Measurements from ENCODE around the gene MRPL52.

DNA sequence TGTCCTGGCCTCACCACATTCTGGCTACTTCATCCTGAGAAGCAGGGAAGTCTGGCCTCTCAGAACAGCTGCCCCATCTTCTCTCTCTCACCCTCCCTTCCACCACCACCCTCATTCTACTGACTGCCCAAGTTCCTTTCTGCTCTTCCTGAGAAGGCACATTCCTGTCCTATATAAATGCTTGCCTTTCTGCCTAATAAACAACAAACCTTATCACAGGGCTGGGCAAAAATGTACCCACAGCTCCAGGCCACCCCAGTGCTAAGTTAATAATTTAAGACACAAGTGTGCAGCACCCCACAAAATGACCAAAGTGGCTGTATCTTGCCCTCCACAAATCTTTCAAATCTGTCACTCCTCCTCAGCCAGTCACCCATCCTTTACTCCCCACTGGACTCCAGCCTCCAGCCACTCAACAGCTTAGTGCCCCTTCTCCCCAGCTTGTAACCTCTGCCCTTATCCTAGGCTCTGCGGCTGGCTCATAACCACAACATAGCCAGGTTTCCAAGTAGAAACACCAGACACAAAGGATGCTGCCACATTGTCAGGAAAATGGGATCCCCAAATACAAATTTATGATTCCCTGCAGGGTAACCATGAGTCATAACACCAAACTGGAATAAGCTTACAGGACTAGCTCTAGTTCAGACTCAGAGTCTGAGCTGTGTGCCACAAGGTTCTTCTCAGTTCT lies 48.2 kb upstream of the MRPL52 start:
- TF ChIP-seq SOX13 (IDR thresholded peaks at IDR 0.05), result no peak
- TF ChIP-seq SOX13 (CRISPR knock-in tag; conservative IDR thresholded peaks at IDR 0.05 in 1 of 2, IDR thresholded peaks at IDR 0.05 in 1 of 2), result no peak
- TF ChIP-seq, protein P1, sequence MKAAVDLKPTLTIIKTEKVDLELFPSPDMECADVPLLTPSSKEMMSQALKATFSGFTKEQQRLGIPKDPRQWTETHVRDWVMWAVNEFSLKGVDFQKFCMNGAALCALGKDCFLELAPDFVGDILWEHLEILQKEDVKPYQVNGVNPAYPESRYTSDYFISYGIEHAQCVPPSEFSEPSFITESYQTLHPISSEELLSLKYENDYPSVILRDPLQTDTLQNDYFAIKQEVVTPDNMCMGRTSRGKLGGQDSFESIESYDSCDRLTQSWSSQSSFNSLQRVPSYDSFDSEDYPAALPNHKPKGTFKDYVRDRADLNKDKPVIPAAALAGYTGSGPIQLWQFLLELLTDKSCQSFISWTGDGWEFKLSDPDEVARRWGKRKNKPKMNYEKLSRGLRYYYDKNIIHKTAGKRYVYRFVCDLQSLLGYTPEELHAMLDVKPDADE (CRISPR knock-in tag; IDR thresholded peaks at IDR 0.05), result no peak
- no peak for TF ChIP-seq SMARCC2 (IDR thresholded peaks at IDR 0.05)
- no peak for TF ChIP-seq HOXA3 (CRISPR knock-in tag; IDR thresholded peaks at IDR 0.05)
- TF ChIP-seq ZSCAN30 (CRISPR knock-in tag; IDR thresholded peaks at IDR 0.05), result no peak
- TF ChIP-seq, protein P2, sequence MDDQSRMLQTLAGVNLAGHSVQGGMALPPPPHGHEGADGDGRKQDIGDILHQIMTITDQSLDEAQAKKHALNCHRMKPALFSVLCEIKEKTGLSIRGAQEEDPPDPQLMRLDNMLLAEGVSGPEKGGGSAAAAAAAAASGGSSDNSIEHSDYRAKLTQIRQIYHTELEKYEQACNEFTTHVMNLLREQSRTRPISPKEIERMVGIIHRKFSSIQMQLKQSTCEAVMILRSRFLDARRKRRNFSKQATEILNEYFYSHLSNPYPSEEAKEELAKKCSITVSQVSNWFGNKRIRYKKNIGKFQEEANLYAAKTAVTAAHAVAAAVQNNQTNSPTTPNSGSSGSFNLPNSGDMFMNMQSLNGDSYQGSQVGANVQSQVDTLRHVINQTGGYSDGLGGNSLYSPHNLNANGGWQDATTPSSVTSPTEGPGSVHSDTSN (CRISPR knock-in tag; IDR thresholded peaks at IDR 0.05; ENCODE audit: borderline replicate concordance), result no peak

Data from HepG2 (cell line).